Fibroblast of pulmonary artery (primary cell): ENCODE data around the gene ADAM10.

Experiments used
- DNase-seq: peaks from one replicate; pipeline ENCODE4 v3.0.0-alpha.2; 2010; ENCODE audit warnings: low read depth
- H3K4me3 ChIP-seq: replicated peaks from 2 replicates; pipeline ENCODE4 v1.5.1; 2011; ENCODE audit warnings: low read depth, mild to moderate bottlenecking, control low read depth, low read length, moderate library complexity
- CTCF ChIP-seq: IDR thresholded peaks from 2 replicates; pipeline ENCODE4 v1.5.1; 2011; ENCODE audit warnings: mild to moderate bottlenecking, control low read depth, low read length, inconsistent platforms; ENCODE audit errors: missing control alignments

Gene ADAM10

GRCh38 chr15:58779554-58779953 is 30.0 kb upstream of the ADAM10 start:
- DNase-seq, result peak; percentile 42
- no peak overlapping the region for H3K4me3 ChIP-seq
- TF ChIP-seq CTCF, result no peak

GRCh38 chr15:58777107-58777506 is 27.6 kb upstream of the ADAM10 start:
- TF ChIP-seq CTCF, result no peak
- H3K4me3 ChIP-seq, result no peak overlapping the region
- DNase-seq, result no peak

- TF ChIP-seq CTCF, result no peak
- no peak for DNase-seq
- no peak overlapping the region for H3K4me3 ChIP-seq
Measured at GRCh38 chr15:58775402-58775801, 25.9 kb upstream of the ADAM10 start.

GRCh38 chr15:58773024-58773423 is 23.5 kb upstream of the ADAM10 start:
- H3K4me3 ChIP-seq, result peak overlapping the region; percentile 92
- TF ChIP-seq CTCF, result no peak
- no peak for DNase-seq

GRCh38 chr15:58771621-58772250 is 22.2 kb upstream of the ADAM10 start:
- DNase-seq, result no peak
- TF ChIP-seq CTCF, result no peak
- H3K4me3 ChIP-seq, result peak overlapping the region; percentile 92

GRCh38 chr15:58770857-58771620 is 21.5 kb upstream of the ADAM10 start, which contains the start of gene MINDY2:
Gene MINDY2, plus strand, starts transcription at chr15:58771302. Its CDS starts 94 bp downstream, at chr15:58771396.
- DNase-seq, result peak; percentile 99
- H3K4me3 ChIP-seq, result peak within 1 kb of the TSS; percentile 92
- TF ChIP-seq CTCF, result no peak
